GM21367 (cell line): ENCODE results near the gene PSMA6.

Source experiments
- ATAC-seq: cut with Tn5 transposase; IDR thresholded peaks from one replicate; pipeline ENCODE4 v1.9.1; 2021; ENCODE audit not compliant: unreplicated experiment

PSMA6 gene

DNA sequence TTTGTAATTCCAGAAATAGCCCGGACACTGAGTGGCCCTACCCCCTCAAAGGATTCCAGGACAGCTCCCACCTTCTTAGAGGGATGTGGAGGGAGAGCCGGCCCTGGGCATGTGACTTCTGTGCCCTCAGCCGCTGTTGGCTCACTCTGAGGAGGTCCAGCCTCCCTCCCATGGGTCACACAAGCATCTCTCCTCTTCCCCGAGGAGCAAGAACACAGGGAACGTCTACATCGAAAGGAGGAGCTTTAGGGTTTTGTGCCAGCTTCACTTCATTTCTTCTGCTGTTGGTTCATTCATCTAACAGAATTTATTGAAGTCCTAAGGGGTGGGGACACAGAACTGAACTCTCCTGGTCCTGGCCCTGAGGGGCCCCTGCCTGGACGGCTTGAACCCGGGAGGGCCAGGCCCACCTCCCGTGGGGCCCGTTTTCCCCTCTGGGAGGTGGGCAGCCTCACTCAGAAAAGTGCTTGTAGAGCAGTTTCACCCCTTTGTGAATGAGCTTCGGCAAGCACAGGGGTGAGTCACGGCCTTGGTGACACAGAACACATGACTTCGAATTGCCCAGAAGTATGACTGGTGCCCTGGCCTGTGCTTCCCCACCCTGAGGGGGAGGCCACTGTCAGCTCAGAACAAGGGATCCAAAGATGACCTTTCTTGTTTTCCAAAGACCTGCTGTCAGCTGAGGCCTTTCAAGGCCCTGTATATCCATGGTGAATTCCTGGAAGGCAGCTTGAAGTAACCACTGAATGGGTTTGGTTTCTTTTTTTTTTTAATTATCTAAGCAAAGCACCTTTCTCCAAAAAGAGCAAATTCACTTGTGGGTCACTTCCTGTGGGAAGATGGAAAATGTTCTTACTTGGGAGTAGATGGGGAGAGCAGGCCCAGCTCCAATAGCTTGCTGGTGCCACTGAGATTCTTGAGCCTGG lies 73.2 kb downstream of the PSMA6 start:
- ATAC-seq: no peak

DNA sequence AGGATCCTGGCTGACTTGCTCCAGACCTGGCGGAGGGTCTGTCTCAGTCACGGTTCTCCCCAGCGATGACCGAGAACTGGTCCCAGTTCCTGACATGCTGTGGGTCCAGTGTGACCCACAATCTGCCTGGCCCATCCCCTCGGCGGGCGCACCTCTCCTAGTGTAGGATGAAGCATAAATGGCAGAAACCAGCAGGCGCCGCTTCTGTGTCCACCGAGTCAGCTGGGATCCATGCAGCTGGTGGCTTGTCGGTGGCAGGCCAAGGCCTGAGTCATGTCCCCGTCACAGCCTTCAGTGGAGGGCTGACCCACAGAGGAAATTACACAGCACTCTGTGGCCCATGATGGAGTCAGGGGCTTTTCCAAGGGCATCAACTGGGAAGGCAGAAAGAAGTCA lies 73.9 kb downstream of the PSMA6 start:
- ATAC-seq: no peak

DNA sequence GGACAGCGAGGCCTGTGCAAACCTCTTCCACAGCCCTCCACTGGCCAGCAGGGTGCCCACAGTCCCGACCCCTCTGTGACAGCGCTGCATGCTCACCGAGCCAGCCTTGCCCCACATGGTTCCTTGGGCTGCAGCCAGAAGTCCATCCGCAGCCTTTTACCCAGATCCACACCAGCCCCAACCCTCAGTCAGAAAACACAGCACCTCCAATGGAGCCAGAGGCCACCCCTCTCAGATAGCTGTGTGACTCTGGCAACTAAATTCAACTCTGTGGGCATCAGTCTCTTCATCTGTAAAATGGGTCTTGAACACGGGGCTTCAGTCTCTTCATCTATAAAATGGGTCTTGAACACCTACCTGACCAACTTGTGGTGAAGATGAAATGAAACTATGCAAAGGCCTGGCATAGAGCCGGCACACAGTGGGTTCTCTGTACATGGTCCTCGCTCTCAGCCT lies 74.4 kb downstream of the PSMA6 start:
- ATAC-seq: no peak

DNA sequence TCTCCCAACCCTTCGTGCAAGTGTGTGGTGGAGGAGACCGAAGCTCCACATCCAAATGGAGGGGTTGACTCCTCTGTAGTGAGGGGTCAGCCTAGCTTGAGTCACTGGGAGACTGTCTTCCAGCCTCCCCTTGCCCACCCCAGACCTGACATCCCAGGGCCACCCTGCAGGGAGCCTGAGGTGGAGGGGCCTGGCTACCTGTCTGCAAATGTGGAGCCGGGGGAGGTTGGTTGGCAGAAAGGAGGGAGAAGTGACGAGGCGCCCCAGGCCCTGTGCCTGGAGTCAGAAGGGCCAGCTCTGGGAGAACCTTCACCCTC lies 74.8 kb downstream of the PSMA6 start:
- no peak for ATAC-seq
